ENCODE measurements around the gene MIOS.

Gene MIOS

DNA sequence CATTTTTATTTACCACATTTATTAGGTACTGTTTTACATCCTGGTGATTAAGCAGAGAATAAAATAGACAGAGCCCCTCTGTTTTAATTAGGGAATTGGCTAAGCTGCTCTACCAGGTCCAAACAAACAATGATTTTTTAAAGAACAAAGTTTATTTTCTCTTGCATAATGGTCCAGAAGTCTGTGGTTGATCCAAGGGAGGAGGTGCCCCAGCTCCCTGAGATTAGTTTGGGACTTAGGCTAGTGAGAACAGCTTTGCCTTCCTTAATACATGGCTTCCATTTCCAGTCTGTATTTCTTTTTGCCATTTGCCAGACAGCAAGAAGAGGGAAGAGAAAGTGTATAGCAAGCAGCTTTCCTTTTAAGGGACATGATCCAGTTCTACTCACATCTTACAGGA lies 2.9 kb upstream of the MIOS start:
- TF ChIP-seq, protein P1, sequence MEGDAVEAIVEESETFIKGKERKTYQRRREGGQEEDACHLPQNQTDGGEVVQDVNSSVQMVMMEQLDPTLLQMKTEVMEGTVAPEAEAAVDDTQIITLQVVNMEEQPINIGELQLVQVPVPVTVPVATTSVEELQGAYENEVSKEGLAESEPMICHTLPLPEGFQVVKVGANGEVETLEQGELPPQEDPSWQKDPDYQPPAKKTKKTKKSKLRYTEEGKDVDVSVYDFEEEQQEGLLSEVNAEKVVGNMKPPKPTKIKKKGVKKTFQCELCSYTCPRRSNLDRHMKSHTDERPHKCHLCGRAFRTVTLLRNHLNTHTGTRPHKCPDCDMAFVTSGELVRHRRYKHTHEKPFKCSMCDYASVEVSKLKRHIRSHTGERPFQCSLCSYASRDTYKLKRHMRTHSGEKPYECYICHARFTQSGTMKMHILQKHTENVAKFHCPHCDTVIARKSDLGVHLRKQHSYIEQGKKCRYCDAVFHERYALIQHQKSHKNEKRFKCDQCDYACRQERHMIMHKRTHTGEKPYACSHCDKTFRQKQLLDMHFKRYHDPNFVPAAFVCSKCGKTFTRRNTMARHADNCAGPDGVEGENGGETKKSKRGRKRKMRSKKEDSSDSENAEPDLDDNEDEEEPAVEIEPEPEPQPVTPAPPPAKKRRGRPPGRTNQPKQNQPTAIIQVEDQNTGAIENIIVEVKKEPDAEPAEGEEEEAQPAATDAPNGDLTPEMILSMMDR (IDR thresholded peaks at IDR 0.05; ENCODE audit: insufficient read depth, low read length, poor library complexity, severe bottlenecking), result no peak
- no peaks in the 10 kb centered on the region for H3K36me3 ChIP-seq (ENCODE audit: control insufficient read depth, insufficient read depth, low read length)
- DNase-seq (ENCODE audit: extremely low read depth, insufficient read length), result no peak
- no peak overlapping the region for H3K4me3 ChIP-seq (replicated peaks; ENCODE audit: low read depth, low read length)
- no peaks in the 10 kb centered on the region for H3K27me3 ChIP-seq (replicated peaks; ENCODE audit: control insufficient read depth, insufficient read depth, low read length)

DNA sequence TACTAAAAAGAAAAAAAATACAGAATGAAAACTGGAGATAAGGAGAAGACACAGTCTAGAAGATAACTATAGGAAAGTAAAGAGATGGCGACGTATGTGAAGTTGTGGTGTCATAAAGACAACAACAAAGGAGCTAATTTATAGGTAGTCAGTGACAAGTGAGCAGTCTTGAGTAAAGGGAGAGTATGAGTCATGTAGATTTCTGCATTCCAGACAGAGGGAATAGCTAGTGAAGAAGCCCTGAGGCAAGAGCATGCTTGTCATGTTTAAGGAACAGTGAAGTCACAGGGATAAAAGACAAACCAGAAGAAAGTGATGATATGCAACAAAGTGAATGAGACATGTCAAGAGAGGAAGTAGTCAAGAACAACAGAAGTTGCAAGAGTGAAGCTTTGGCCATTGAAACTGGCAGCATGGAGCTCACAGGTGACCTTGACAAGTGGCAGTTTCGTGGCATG lies 2.3 kb upstream of the MIOS start:
- no peaks in the 10 kb centered on the region for H3K36me3 ChIP-seq (ENCODE audit: control insufficient read depth, insufficient read depth, low read length)
- DNase-seq (ENCODE audit: extremely low read depth, insufficient read length), result no peak
- no peak overlapping the region for H3K4me3 ChIP-seq (replicated peaks; ENCODE audit: low read depth, low read length)
- TF ChIP-seq, protein P1 (IDR thresholded peaks at IDR 0.05; ENCODE audit: insufficient read depth, low read length, poor library complexity, severe bottlenecking), result no peak
- H3K27me3 ChIP-seq (replicated peaks; ENCODE audit: control insufficient read depth, insufficient read depth, low read length), result no peaks in the 10 kb centered on the region

DNA sequence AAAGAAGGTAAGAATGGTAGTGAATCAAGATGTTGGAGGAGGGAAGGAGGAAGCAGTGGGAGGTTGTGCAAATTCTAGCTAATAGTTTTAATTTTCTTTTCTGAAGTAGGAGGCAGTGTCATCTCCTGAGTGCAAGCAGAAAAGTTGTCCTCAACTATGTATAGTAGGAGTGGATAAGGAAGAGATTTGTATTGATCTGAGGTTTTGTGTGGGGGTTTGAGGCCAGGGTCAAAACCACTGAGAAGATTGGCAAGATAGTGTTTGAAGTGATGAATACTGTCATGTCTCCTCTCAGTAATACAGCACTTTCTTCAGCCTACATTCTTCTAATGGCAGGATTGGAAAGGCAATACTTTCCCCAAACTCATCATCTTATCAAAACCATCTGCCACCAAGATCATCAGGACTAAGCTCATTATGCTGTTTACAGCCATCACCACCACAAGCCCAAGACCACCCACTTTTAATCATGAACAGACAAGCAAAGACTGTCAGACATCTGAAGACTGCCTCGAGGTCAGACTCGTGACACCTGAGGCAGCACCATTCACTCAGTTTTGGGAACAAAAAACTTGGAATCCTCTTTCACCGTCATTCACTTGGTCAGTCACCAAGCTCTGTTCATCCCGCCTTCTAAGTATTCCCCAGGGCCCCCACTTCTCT lies 1.5 kb upstream of the MIOS start:
- Histone ChIP-seq H3K36me3 (ENCODE audit: control insufficient read depth, insufficient read depth, low read length) (no peaks in the 10 kb centered on the region), H3K27me3 (replicated peaks; ENCODE audit: control insufficient read depth, insufficient read depth, low read length) (no peaks in the 10 kb centered on the region), H3K4me3 (replicated peaks; ENCODE audit: low read depth, low read length) (no peak overlapping the region)
- DNase-seq (ENCODE audit: extremely low read depth, insufficient read length), result no peak
- TF ChIP-seq, protein P1 (IDR thresholded peaks at IDR 0.05; ENCODE audit: insufficient read depth, low read length, poor library complexity, severe bottlenecking), result no peak

DNA sequence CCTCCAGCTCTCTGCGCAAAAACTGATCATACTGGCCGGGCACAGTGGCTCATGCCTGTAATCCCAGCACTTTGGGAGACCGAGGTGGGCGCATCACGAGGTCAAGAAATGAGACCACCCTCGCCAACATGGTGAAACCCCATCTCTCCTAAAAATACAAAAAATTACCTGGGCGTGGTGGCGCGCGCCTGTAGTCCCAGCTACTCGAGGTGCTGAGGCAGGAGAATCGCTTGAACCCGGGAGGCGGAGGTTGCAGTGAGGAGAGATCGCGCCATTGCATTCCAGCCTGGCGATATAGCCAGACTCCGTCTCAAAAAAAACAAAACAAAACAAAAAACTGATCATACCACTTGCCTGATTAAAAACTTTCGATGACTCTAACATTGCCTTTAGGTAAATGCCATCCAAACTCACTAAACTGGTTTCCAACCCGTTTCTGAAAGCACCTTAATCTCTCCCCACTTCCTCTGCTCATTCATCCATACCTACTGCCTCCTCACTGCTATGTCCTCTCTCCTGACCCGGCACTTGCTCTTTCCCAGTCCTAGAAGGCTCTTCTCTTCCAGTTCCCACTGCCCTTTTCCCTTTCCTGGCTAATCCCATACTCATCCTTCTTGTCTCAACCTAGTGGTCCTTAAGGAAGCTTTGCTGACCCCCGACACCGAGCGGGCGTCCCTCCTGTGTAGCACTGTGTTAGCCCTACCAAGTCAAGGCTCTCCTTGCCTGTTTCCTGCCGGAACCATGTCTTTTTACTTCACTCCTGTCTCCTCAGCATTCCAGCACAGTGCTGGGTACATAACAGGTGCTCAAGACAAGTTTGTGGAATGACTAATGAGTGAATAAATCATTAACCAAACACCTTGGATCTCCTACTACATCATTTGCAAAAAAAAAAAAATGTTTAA lies 686 bp upstream of the MIOS start:
- Histone ChIP-seq H3K36me3 (ENCODE audit: control insufficient read depth, insufficient read depth, low read length) (no peaks in the 10 kb centered on the region), H3K27me3 (replicated peaks; ENCODE audit: control insufficient read depth, insufficient read depth, low read length) (no peaks in the 10 kb centered on the region), H3K4me3 (replicated peaks; ENCODE audit: low read depth, low read length) (peak overlapping the region; percentile 89)
- DNase-seq (ENCODE audit: extremely low read depth, insufficient read length), result no peak
- TF ChIP-seq, protein P1 (IDR thresholded peaks at IDR 0.05; ENCODE audit: insufficient read depth, low read length, poor library complexity, severe bottlenecking), result no peak

GRCh38 chr7:7567898-7568531 lies 1.3 kb downstream of the MIOS start:
- Histone ChIP-seq H3K4me3 (replicated peaks; ENCODE audit: low read depth, low read length) (peak overlapping the region; percentile 89), H3K27me3 (replicated peaks; ENCODE audit: control insufficient read depth, insufficient read depth, low read length) (no peaks in the 10 kb centered on the region), H3K36me3 (ENCODE audit: control insufficient read depth, insufficient read depth, low read length) (peaks cover 3% of the 10 kb centered on the region)
- DNase-seq (ENCODE audit: extremely low read depth, insufficient read length), result no peak
- TF ChIP-seq, protein P1 (IDR thresholded peaks at IDR 0.05; ENCODE audit: insufficient read depth, low read length, poor library complexity, severe bottlenecking), result no peak

All from GM06990 (cell line).